ENCODE measurements around the gene KCNK13.

DNA sequence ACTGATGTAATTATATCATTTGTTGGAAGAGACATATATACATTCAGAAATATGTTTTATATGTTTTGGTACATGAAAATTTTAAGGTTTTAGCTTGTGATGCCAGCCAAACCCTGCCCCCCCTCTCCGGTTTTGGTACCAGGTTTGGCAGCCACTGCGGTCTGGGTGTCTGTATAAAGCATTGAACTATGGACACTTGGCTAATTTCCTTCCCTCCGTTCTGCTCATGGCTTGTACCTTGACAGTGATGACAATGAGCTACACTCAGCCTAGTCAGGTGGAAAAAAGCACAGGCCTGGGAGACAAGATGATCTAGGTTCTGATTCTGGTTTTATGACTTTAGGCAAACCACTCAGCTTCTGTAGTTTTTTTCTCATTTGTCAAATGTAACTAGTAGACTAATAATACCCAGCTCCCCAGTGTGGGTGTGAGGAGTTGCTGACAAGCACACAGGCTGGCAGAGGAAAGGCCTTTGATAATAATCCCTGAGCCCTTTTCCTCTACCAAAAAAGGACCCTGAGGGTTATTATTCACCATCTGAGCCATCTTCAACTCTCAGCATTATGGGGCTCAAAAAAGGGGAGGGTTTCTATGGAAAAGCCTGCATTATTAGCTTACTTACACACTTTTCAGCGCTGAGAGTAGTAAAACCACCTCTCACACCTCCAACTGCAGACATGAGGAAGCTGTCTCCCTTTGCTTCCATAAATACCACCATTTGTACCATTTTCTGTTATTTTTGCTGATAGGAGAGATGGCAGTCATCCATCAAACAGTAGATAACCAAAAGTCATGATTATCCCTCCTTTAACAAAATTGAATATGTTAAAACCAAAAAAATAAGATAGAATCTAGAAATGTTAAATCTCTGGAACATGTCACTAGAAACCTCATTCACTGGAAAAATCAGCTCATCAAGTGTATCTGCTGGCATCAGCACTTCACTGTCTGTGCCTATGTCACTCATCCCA, 118.3 kb downstream of the KCNK13 start:
- TF ChIP-seq POLR2A (IDR thresholded peaks at IDR 0.05) = no peak
- TF ChIP-seq, protein P1, sequence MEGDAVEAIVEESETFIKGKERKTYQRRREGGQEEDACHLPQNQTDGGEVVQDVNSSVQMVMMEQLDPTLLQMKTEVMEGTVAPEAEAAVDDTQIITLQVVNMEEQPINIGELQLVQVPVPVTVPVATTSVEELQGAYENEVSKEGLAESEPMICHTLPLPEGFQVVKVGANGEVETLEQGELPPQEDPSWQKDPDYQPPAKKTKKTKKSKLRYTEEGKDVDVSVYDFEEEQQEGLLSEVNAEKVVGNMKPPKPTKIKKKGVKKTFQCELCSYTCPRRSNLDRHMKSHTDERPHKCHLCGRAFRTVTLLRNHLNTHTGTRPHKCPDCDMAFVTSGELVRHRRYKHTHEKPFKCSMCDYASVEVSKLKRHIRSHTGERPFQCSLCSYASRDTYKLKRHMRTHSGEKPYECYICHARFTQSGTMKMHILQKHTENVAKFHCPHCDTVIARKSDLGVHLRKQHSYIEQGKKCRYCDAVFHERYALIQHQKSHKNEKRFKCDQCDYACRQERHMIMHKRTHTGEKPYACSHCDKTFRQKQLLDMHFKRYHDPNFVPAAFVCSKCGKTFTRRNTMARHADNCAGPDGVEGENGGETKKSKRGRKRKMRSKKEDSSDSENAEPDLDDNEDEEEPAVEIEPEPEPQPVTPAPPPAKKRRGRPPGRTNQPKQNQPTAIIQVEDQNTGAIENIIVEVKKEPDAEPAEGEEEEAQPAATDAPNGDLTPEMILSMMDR (IDR thresholded peaks at IDR 0.05) = no peak
